Loucy (cell line): ENCODE data around the gene DIRAS3.

Experiments used
- EZH2phosphoT487 ChIP-seq: fragments of 200-600 bp; IDR thresholded peaks from 2 replicates; pipeline ENCODE4 v1.6.1; 2018; ENCODE audit warnings: antibody characterized with exemption, mild to moderate bottlenecking, moderate library complexity, borderline replicate concordance
- TF ChIP-seq, protein P1 (sequence below): fragments of 200-600 bp; sonication (generic); conservative IDR thresholded peaks from 2 replicates; pipeline ENCODE4 v1.5.1; 2014; ENCODE audit warnings: mild to moderate bottlenecking, antibody characterized with exemption, low read length

- TF ChIP-seq, protein P1, sequence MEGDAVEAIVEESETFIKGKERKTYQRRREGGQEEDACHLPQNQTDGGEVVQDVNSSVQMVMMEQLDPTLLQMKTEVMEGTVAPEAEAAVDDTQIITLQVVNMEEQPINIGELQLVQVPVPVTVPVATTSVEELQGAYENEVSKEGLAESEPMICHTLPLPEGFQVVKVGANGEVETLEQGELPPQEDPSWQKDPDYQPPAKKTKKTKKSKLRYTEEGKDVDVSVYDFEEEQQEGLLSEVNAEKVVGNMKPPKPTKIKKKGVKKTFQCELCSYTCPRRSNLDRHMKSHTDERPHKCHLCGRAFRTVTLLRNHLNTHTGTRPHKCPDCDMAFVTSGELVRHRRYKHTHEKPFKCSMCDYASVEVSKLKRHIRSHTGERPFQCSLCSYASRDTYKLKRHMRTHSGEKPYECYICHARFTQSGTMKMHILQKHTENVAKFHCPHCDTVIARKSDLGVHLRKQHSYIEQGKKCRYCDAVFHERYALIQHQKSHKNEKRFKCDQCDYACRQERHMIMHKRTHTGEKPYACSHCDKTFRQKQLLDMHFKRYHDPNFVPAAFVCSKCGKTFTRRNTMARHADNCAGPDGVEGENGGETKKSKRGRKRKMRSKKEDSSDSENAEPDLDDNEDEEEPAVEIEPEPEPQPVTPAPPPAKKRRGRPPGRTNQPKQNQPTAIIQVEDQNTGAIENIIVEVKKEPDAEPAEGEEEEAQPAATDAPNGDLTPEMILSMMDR = no peak
- TF ChIP-seq EZH2phosphoT487 = no peak
These were observed 35.3 kb upstream of the DIRAS3 start for GRCh38 chr1:68085752-68086151.
